Mammary epithelial cell (primary cell): ENCODE results near the gene HTT.

Experiments
- EZH2 ChIP-seq: IDR thresholded peaks from 2 replicates; pipeline ENCODE4 v1.6.1; 2012; ENCODE audit warnings: low read length, inconsistent platforms, borderline replicate concordance
- TF ChIP-seq, protein P1 (sequence below), 2 donors: IDR thresholded peaks in 1 of 2; conservative IDR thresholded peaks in 1 of 2; 2 replicates each; pipeline ENCODE4 v1.5.1; 2011 to 2012; ENCODE audit warnings: inconsistent platforms in 2 of 2, low read length in 2 of 2, mild to moderate bottlenecking in 2 of 2, control low read depth in 1 of 2, low read depth in 1 of 2; ENCODE audit not compliant: insufficient read depth in 1 of 2; ENCODE audit errors: extremely low read depth in 1 of 2

DNA sequence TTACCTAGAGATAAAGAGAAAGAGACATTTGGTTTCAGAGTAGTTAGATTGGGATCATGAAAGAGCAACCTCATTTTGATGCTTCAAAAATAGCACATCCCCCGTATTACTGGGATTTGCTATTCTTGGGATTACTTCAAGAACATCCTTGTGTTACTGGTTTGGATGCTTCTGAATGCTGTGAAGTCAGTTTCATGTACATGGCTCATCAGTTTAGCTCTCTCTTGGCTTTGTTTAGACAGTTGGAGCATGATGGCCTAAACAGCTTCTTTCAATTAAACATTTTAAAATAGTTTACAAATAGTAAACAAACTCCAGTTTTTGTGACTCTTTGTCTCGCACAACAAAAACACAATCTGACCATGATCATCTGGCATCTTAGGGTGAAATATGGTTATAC is 23.9 kb downstream of the HTT start:
- TF ChIP-seq, protein P1, sequence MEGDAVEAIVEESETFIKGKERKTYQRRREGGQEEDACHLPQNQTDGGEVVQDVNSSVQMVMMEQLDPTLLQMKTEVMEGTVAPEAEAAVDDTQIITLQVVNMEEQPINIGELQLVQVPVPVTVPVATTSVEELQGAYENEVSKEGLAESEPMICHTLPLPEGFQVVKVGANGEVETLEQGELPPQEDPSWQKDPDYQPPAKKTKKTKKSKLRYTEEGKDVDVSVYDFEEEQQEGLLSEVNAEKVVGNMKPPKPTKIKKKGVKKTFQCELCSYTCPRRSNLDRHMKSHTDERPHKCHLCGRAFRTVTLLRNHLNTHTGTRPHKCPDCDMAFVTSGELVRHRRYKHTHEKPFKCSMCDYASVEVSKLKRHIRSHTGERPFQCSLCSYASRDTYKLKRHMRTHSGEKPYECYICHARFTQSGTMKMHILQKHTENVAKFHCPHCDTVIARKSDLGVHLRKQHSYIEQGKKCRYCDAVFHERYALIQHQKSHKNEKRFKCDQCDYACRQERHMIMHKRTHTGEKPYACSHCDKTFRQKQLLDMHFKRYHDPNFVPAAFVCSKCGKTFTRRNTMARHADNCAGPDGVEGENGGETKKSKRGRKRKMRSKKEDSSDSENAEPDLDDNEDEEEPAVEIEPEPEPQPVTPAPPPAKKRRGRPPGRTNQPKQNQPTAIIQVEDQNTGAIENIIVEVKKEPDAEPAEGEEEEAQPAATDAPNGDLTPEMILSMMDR (conservative IDR thresholded peaks at IDR 0.05 in 1 of 2, IDR thresholded peaks at IDR 0.05 in 1 of 2; ENCODE audit: extremely low read depth in 1 of 2, insufficient read depth in 1 of 2, low read depth in 1 of 2, low read length in 2 of 2) = no peak
- no peak for TF ChIP-seq EZH2
